ENCODE results near the gene PARPBP.
"Not testable (repeated sequence)": the region's sequence is repeated elsewhere in the genome, so short reads cannot be mapped to it uniquely, and the experiment has no call there.

PARPBP gene

GRCh38 chr12:102119674-102120563, at the start of gene PARPBP, which contains the start of gene NUP37:
Gene PARPBP, plus strand, starts transcription at chr12:102120183. Its CDS starts 3,706 bp downstream, at chr12:102123889.
Gene NUP37, minus strand, starts transcription at chr12:102120114. Its CDS starts 1,596 bp downstream, at chr12:102118518.
- Histone ChIP-seq H3K27ac (peak within 1 kb of the TSS; percentile 56 to 95 (median 89)), H3K4me3 (peak within 1 kb of the TSS; percentile 49 to 84 (median 75))

- not testable (repeated sequence) for H3K27ac ChIP-seq, H3K4me3 ChIP-seq
These were observed 47.9 kb upstream of the PARPBP start for GRCh38 chr12:102072092-102072491.

GRCh38 chr12:102080842-102081241, 39.1 kb upstream of the PARPBP start:
- no peak overlapping the region for H3K4me3 ChIP-seq
- H3K27ac ChIP-seq = no peak overlapping the region

GRCh38 chr12:102089228-102089835, 30.7 kb upstream of the PARPBP start:
- not testable (repeated sequence) for H3K27ac ChIP-seq, H3K4me3 ChIP-seq

- peak overlapping the region in 3 of 21 experiments; percentile 0 to 46 (median 40) for H3K27ac ChIP-seq
- no peak overlapping the region for H3K4me3 ChIP-seq
These were observed 26.7 kb upstream of the PARPBP start for GRCh38 chr12:102093319-102093718.

GRCh38 chr12:102095677-102096263, 24.2 kb upstream of the PARPBP start:
- H3K27ac ChIP-seq = no peak overlapping the region
- no peak overlapping the region for H3K4me3 ChIP-seq

GRCh38 chr12:102096855-102097254, 23.1 kb upstream of the PARPBP start:
- Histone ChIP-seq H3K4me3 (no peak overlapping the region), H3K27ac (no peak overlapping the region)

GRCh38 chr12:102106905-102107304, 13.1 kb upstream of the PARPBP start:
- Histone ChIP-seq H3K4me3 (no peak overlapping the region), H3K27ac (no peak overlapping the region)

- Histone ChIP-seq H3K4me3 (no peak overlapping the region), H3K27ac (no peak overlapping the region)
These were observed 12.0 kb upstream of the PARPBP start for GRCh38 chr12:102107970-102108369.

GRCh38 chr12:102110782-102111181, 9.2 kb upstream of the PARPBP start:
- no peak overlapping the region for H3K27ac ChIP-seq
- H3K4me3 ChIP-seq = no peak overlapping the region

GRCh38 chr12:102114212-102114611, 5.8 kb upstream of the PARPBP start:
- no peak overlapping the region for H3K4me3 ChIP-seq
- no peak overlapping the region for H3K27ac ChIP-seq

GRCh38 chr12:102116392-102116791, 3.6 kb upstream of the PARPBP start:
- no peak overlapping the region for H3K27ac ChIP-seq

GRCh38 chr12:102118874-102119273, 1.1 kb upstream of the PARPBP start:
- peak overlapping the region in 5 of 7 experiments; percentile 49 to 84 (median 75) for H3K4me3 ChIP-seq
- H3K27ac ChIP-seq = peak overlapping the region in 2 of 21 experiments; percentile 92 to 95

More at GRCh38 chr12:102116392-102116791, 3.6 kb upstream of the PARPBP start:
- H3K4me3 ChIP-seq = no peak overlapping the region

- H3K4me3 ChIP-seq = peak overlapping the region; percentile 49 to 84 (median 75)
- H3K27ac ChIP-seq = peak overlapping the region in 15 of 21 experiments; percentile 1 to 92 (median 89)
These were observed 536 bp downstream of the PARPBP start for GRCh38 chr12:102120564-102120873.

GRCh38 chr12:102120886-102121285, 903 bp downstream of the PARPBP start:
- Histone ChIP-seq H3K27ac (peak overlapping the region in 3 of 21 experiments; percentile 81 to 92 (median 91)), H3K4me3 (peak overlapping the region; percentile 49 to 84 (median 75))

GRCh38 chr12:102121328-102121727, 1.3 kb downstream of the PARPBP start:
- not testable (repeated sequence) for H3K27ac ChIP-seq, H3K4me3 ChIP-seq

- H3K4me3 ChIP-seq, H3K27ac ChIP-seq: not testable (repeated sequence)
These were observed 10.7 kb downstream of the PARPBP start for GRCh38 chr12:102130720-102131119.

GRCh38 chr12:102131442-102131841, 11.5 kb downstream of the PARPBP start:
- not testable (repeated sequence) for H3K27ac ChIP-seq, H3K4me3 ChIP-seq

- H3K4me3 ChIP-seq, H3K27ac ChIP-seq: not testable (repeated sequence)
These were observed 17.6 kb downstream of the PARPBP start for GRCh38 chr12:102137619-102138018.

- H3K27ac ChIP-seq = not testable (repeated sequence)
These were observed 22.9 kb downstream of the PARPBP start for GRCh38 chr12:102142866-102143373.

More at GRCh38 chr12:102142866-102143373, 22.9 kb downstream of the PARPBP start:
- H3K4me3 ChIP-seq = not testable (repeated sequence)

Measured in skin epidermis (tissue), 12 donors.